ENCODE measurements around the gene TELO2.

The TELO2 gene

GRCh38 chr16:1524366-1524765, 31.2 kb downstream of the TELO2 start:
- DNase-seq, result no peak

GRCh38 chr16:1525871-1526607, 32.9 kb downstream of the TELO2 start:
- DNase-seq, result no peak

GRCh38 chr16:1526608-1527555, 33.7 kb downstream of the TELO2 start:
- DNase-seq, result no peak

GRCh38 chr16:1527836-1528811, 35.0 kb downstream of the TELO2 start:
- no peak for DNase-seq

GRCh38 chr16:1528921-1529537, 35.9 kb downstream of the TELO2 start:
- DNase-seq, result no peak

- no peak for DNase-seq
Measured at GRCh38 chr16:1530349-1530882, 37.3 kb downstream of the TELO2 start.

GRCh38 chr16:1530883-1531637, 37.9 kb downstream of the TELO2 start:
- no peak for DNase-seq

GRCh38 chr16:1531638-1531910, 38.4 kb downstream of the TELO2 start:
- DNase-seq, result no peak

GRCh38 chr16:1532081-1532760, 39.1 kb downstream of the TELO2 start:
- no peak for DNase-seq

GRCh38 chr16:1532771-1533170, 39.6 kb downstream of the TELO2 start:
- no peak for DNase-seq

GRCh38 chr16:1533443-1533951, 40.3 kb downstream of the TELO2 start, which contains the start of gene TMEM204:
Gene TMEM204, plus strand, starts transcription at chr16:1533666. Its CDS starts 610 bp downstream, at chr16:1534276.
- no peak for DNase-seq

GRCh38 chr16:1534021-1535020, 41.2 kb downstream of the TELO2 start:
- no peak for DNase-seq

- no peak for DNase-seq
Measured at GRCh38 chr16:1535391-1536291, 42.5 kb downstream of the TELO2 start.

GRCh38 chr16:1536601-1537000, 43.4 kb downstream of the TELO2 start:
- DNase-seq, result no peak

GRCh38 chr16:1537138-1537577, 44.0 kb downstream of the TELO2 start:
- no peak for DNase-seq

- DNase-seq, result no peak
Measured at GRCh38 chr16:1537763-1538289, 44.7 kb downstream of the TELO2 start.

- peak; percentile 15 to 47 for DNase-seq
Measured at GRCh38 chr16:1538804-1539520, 45.8 kb downstream of the TELO2 start.
